Suprapubic skin (tissue), 4 donors: ENCODE results near the gene SUN2. TPM values are rescaled to one million over a fixed set of nuclear protein-coding genes. Genes with fewer than 3 reads are reported as not detected.

ENCODE experiments used
- DNase-seq, 2 donors: peaks; one replicate each; pipeline ENCODE4 v3.0.0-alpha.2; 2019; ENCODE audit warnings: low spot score in 2 of 2
- H3K27ac ChIP-seq: fragments of 200-600 bp; sonication (generic); one replicate; pipeline ENCODE4 v1.5.1; 2019
- H3K27me3 ChIP-seq: fragments of 200-600 bp; sonication (generic); one replicate; pipeline ENCODE4 v1.5.1; 2019
- H3K36me3 ChIP-seq: fragments of 200-600 bp; sonication (generic); one replicate; pipeline ENCODE4 v1.5.1; 2019
- H3K4me1 ChIP-seq: fragments of 200-600 bp; sonication (generic); one replicate; pipeline ENCODE4 v1.5.1; 2019
- H3K4me3 ChIP-seq: fragments of 200-600 bp; sonication (generic); one replicate; pipeline ENCODE4 v1.5.1; 2019; ENCODE audit warnings: mild to moderate bottlenecking
- H3K9me3 ChIP-seq: fragments of 200-600 bp; sonication (generic); one replicate; pipeline ENCODE4 v1.5.1; 2019
- CTCF ChIP-seq, 2 donors: fragments of 200-600 bp in 1 of 2; fragments of 450-650 bp in 1 of 2; sonication (generic) in 1 of 2; IDR thresholded peaks; one replicate each; pipeline ENCODE4 v1.5.1; 2016 to 2019; ENCODE audit warnings: antibody characterized with exemption in 2 of 2, mild to moderate bottlenecking in 1 of 2, moderate library complexity in 1 of 2
- EP300 ChIP-seq: sonication (generic); formaldehyde crosslinking; IDR thresholded peaks from one replicate; pipeline ENCODE4 v1.6.1; 2017; ENCODE audit warnings: antibody characterized with exemption
- POLR2A ChIP-seq, 2 donors: fragments of 450-650 bp; IDR thresholded peaks; one replicate each; pipeline ENCODE4 v1.6.1; 2017; ENCODE audit warnings: antibody characterized with exemption in 2 of 2, mild to moderate bottlenecking in 2 of 2, moderate library complexity in 2 of 2
- POLR2AphosphoS5 ChIP-seq, 3 donors: sonication (generic); formaldehyde crosslinking; IDR thresholded peaks; one replicate each; pipeline ENCODE4 v1.6.1; 2017; ENCODE audit warnings: antibody characterized with exemption in 3 of 3
- WGBS: methylation state at CpG from one replicate; pipeline ENCODE4 v1.1.5; 2018; 5-methylcytosine and 5-hydroxymethylcytosine counted together
- total RNA-seq, 4 donors: library from RNA; depleted of rRNA; stranded (reverse); fragments of >200 nt; gene quantifications; one replicate each; pipeline ENCODE4 v1.1.0, GENCODE V29; 2016

SUN2 gene
- total RNA-seq, 4 donors from 2014 or later = 186 to 262 (median 232) TPM

- no peak for DNase-seq
- Histone ChIP-seq H3K27ac (no peak overlapping the region), H3K4me1 (peaks cover 7% of the 10 kb centered on the region), H3K36me3 (peaks cover 3% of the 10 kb centered on the region), H3K9me3 (no peaks in the 10 kb centered on the region), H3K4me3 (no peak overlapping the region), H3K27me3 (peaks cover 6% of the 10 kb centered on the region)
- TF ChIP-seq CTCF (IDR thresholded peaks at IDR 0.05) = no peak
- TF ChIP-seq POLR2A (IDR thresholded peaks at IDR 0.05) = no peak
- TF ChIP-seq POLR2AphosphoS5 (IDR thresholded peaks at IDR 0.05) = no peak
- no peak for TF ChIP-seq EP300
- WGBS = 80% methylated on average over 4 of the region's 4 CpGs
These were observed 39.8 kb upstream of the SUN2 start for GRCh38 chr22:38795569-38795968.

GRCh38 chr22:38793721-38794466 lies 38.1 kb upstream of the SUN2 start, which contains the start of gene DNAL4:
Gene DNAL4 (minus strand): TSS chr22:38794143. CDS start chr22:38782731, 11,412 bp downstream.
- H3K4me1 ChIP-seq = peaks cover 9% of the 10 kb centered on the region
- H3K9me3 ChIP-seq = no peaks in the 10 kb centered on the region
- peaks cover 6% of the 10 kb centered on the region for H3K27me3 ChIP-seq
- peak within 1 kb of the TSS; percentile 89 for H3K4me3 ChIP-seq
- DNase-seq = peak; percentile 98
- TF ChIP-seq EP300 (no peak), POLR2A (IDR thresholded peaks at IDR 0.05) (peak in 1 of 2 donors; percentile 13), CTCF (IDR thresholded peaks at IDR 0.05) (no peak)
- peaks cover 11% of the 10 kb centered on the region for H3K36me3 ChIP-seq
- peak within 1 kb of the TSS; percentile 86 for H3K27ac ChIP-seq
- WGBS = 2% methylated on average over 21 of the region's 47 CpGs

DNA sequence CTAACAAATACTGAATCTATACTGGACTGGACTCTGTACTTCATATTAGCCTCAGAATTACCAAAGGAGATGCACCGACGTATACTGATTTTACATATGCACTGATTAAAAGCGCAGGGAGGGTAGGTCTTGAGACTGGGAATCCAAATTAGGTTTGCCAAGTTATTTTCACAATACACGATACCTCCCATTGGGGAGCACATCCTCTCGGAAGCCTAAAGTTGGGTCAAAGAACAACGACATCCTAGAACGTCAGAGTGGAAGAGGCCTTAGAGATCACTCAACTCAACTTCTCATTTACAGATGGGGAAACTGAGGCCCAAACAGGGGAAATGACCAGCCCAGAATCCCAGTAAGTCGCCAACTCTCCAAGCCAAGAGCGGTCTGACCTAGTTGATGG lies 37.5 kb upstream of the SUN2 start:
- no peaks in the 10 kb centered on the region for H3K9me3 ChIP-seq
- H3K4me3 ChIP-seq = peak overlapping the region; percentile 89
- WGBS = 16% methylated on average over 7 of the region's 9 CpGs
- peaks cover 2% of the 10 kb centered on the region for H3K27me3 ChIP-seq
- H3K27ac ChIP-seq = peak overlapping the region; percentile 86
- peaks cover 14% of the 10 kb centered on the region for H3K4me1 ChIP-seq
- TF ChIP-seq POLR2AphosphoS5 (IDR thresholded peaks at IDR 0.05) (no peak), CTCF (IDR thresholded peaks at IDR 0.05) (no peak), POLR2A (IDR thresholded peaks at IDR 0.05) (no peak), EP300 (no peak)
- H3K36me3 ChIP-seq = peaks cover 11% of the 10 kb centered on the region
- DNase-seq = no peak

GRCh38 chr22:38792833-38793232 lies 37.0 kb upstream of the SUN2 start:
- Histone ChIP-seq H3K27ac (no peak overlapping the region), H3K4me3 (peak overlapping the region; percentile 89), H3K4me1 (peaks cover 19% of the 10 kb centered on the region), H3K9me3 (no peaks in the 10 kb centered on the region), H3K27me3 (no peaks in the 10 kb centered on the region), H3K36me3 (peaks cover 11% of the 10 kb centered on the region)
- WGBS = 45% methylated on average over 4 of the region's 4 CpGs
- no peak for DNase-seq
- TF ChIP-seq CTCF (IDR thresholded peaks at IDR 0.05) (no peak), POLR2AphosphoS5 (IDR thresholded peaks at IDR 0.05) (no peak), POLR2A (IDR thresholded peaks at IDR 0.05) (no peak), EP300 (no peak)

DNA sequence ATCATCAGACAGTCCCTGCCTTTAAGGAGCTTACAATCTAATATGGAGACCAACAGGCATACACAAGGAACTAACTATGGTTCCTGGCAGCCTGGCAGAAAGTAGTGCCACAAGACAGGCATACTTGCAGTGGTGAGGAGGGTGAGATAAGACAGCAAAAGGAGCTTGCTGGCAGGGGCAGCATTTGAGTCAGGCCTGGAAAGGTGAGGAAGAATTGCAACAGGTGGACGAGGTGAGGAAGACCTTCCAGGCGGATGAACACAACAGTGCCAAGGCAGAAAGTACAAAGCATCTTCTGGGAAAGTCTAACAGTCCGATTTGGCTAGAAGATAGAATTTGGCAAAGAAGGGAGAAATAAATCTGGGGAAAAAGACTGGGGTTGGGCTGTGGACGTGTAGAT lies 33.8 kb upstream of the SUN2 start:
- Histone ChIP-seq H3K36me3 (peaks cover 11% of the 10 kb centered on the region), H3K9me3 (no peaks in the 10 kb centered on the region), H3K27ac (no peak overlapping the region), H3K27me3 (no peaks in the 10 kb centered on the region), H3K4me3 (no peak overlapping the region), H3K4me1 (peaks cover 23% of the 10 kb centered on the region)
- TF ChIP-seq POLR2AphosphoS5 (IDR thresholded peaks at IDR 0.05) (no peak), POLR2A (IDR thresholded peaks at IDR 0.05) (no peak), CTCF (IDR thresholded peaks at IDR 0.05) (no peak), EP300 (no peak)
- 85% methylated on average over 4 of the region's 4 CpGs for WGBS
- no peak for DNase-seq
